ENCODE data around the gene LGALS12. TPM values are rescaled to one million over a fixed set of nuclear protein-coding genes. Genes with fewer than 3 reads are reported as not detected.
A peak's percentile ranks its signal among the peaks of the same experiment; 100 is the strongest.

Gene LGALS12
- total and polyA plus RNA-seq, 2 donors: 0.21 to 0.71 TPM

- H3K27ac ChIP-seq (ENCODE audit: low read depth in 1 of 2, low read length in 1 of 2): no peak overlapping the region
Observed at GRCh38 chr11:63558459-63559157, 52.7 kb downstream of the LGALS12 start.

GRCh38 chr11:63560506-63561180 lies 54.8 kb downstream of the LGALS12 start:
- no peaks in the 10 kb centered on the region for H3K9me3 ChIP-seq (ENCODE audit: control insufficient read depth in 2 of 2, insufficient read depth in 1 of 2, low read length in 1 of 2)
- peaks cover 16 to 19% of the 10 kb centered on the region in 2 donors for H3K4me1 ChIP-seq (ENCODE audit: control insufficient read depth in 2 of 2, insufficient read depth in 2 of 2, low read length in 2 of 2)
- no peaks in the 10 kb centered on the region for H3K36me3 ChIP-seq (ENCODE audit: control insufficient read depth in 2 of 2, insufficient read depth in 2 of 2, low read length in 1 of 2)
- H3K27ac ChIP-seq (ENCODE audit: low read depth in 1 of 2, low read length in 1 of 2): peak overlapping the region in 1 of 2 donors; percentile 53
- DNase-seq (ENCODE audit: low read depth in 6 of 9, low spot score in 9 of 9): peak in 1 of 9 donors; percentile 65
- no peak overlapping the region for H3K4me3 ChIP-seq (ENCODE audit: low read length in 2 of 2)
- no peaks in the 10 kb centered on the region for H3K27me3 ChIP-seq (ENCODE audit: control insufficient read depth in 2 of 2, insufficient read depth in 1 of 2, low read length in 1 of 2)
- 51% methylated on average over 7 of the region's 7 CpGs for WGBS

More at GRCh38 chr11:63558459-63559157, 52.7 kb downstream of the LGALS12 start:
- H3K4me3 ChIP-seq (ENCODE audit: low read length in 2 of 2): no peak overlapping the region
- 97% methylated on average over 7 of the region's 7 CpGs for whole genome bisulfite sequencing
- H3K9me3 ChIP-seq (ENCODE audit: control insufficient read depth in 2 of 2, insufficient read depth in 1 of 2, low read length in 1 of 2): no peaks in the 10 kb centered on the region
- H3K36me3 ChIP-seq (ENCODE audit: control insufficient read depth in 2 of 2, insufficient read depth in 2 of 2, low read length in 1 of 2): peaks cover 0 to 2% of the 10 kb centered on the region in 2 donors
- no peak for DNase-seq (ENCODE audit: low read depth in 6 of 9, low spot score in 9 of 9)
- H3K4me1 ChIP-seq (ENCODE audit: control insufficient read depth in 2 of 2, insufficient read depth in 2 of 2, low read length in 2 of 2): peaks cover 26 to 31% of the 10 kb centered on the region in 2 donors
- no peaks in the 10 kb centered on the region for H3K27me3 ChIP-seq (ENCODE audit: control insufficient read depth in 2 of 2, insufficient read depth in 1 of 2, low read length in 1 of 2)

GRCh38 chr11:63563201-63564055 lies 57.5 kb downstream of the LGALS12 start, which contains the start of gene PLAAT2:
Gene PLAAT2, minus strand, starts transcription at chr11:63563379. Its CDS starts 55 bp downstream, at chr11:63563324.
- WGBS: 97% methylated on average over 13 of the region's 13 CpGs
- Histone ChIP-seq H3K27ac (ENCODE audit: low read depth in 1 of 2, low read length in 1 of 2) (no peak within 1 kb of the TSS), H3K27me3 (ENCODE audit: control insufficient read depth in 2 of 2, insufficient read depth in 1 of 2, low read length in 1 of 2) (no peaks in the 10 kb centered on the region), H3K9me3 (ENCODE audit: control insufficient read depth in 2 of 2, insufficient read depth in 1 of 2, low read length in 1 of 2) (no peaks in the 10 kb centered on the region), H3K4me3 (ENCODE audit: low read length in 2 of 2) (no peak within 1 kb of the TSS), H3K4me1 (ENCODE audit: control insufficient read depth in 2 of 2, insufficient read depth in 2 of 2, low read length in 2 of 2) (peaks cover 13 to 16% of the 10 kb centered on the region in 2 donors), H3K36me3 (ENCODE audit: control insufficient read depth in 2 of 2, insufficient read depth in 2 of 2, low read length in 1 of 2) (no peaks in the 10 kb centered on the region)
- no peak for DNase-seq (ENCODE audit: low read depth in 6 of 9, low spot score in 9 of 9)

- no peaks in the 10 kb centered on the region for H3K9me3 ChIP-seq (ENCODE audit: control insufficient read depth in 2 of 2, insufficient read depth in 1 of 2, low read length in 1 of 2)
- H3K27me3 ChIP-seq (ENCODE audit: control insufficient read depth in 2 of 2, insufficient read depth in 1 of 2, low read length in 1 of 2): no peaks in the 10 kb centered on the region
- no peak overlapping the region for H3K27ac ChIP-seq (ENCODE audit: low read depth in 1 of 2, low read length in 1 of 2)
- peaks cover 13 to 16% of the 10 kb centered on the region in 2 donors for H3K4me1 ChIP-seq (ENCODE audit: control insufficient read depth in 2 of 2, insufficient read depth in 2 of 2, low read length in 2 of 2)
- no peak overlapping the region for H3K4me3 ChIP-seq (ENCODE audit: low read length in 2 of 2)
- no peak for DNase-seq (ENCODE audit: low read depth in 6 of 9, low spot score in 9 of 9)
- H3K36me3 ChIP-seq (ENCODE audit: control insufficient read depth in 2 of 2, insufficient read depth in 2 of 2, low read length in 1 of 2): no peaks in the 10 kb centered on the region
- WGBS: 79% methylated on average over 7 of the region's 7 CpGs
Observed at GRCh38 chr11:63564056-63564774, 58.3 kb downstream of the LGALS12 start.

GRCh38 chr11:63564784-63565350 lies 59.0 kb downstream of the LGALS12 start:
- no peaks in the 10 kb centered on the region for H3K36me3 ChIP-seq (ENCODE audit: control insufficient read depth in 2 of 2, insufficient read depth in 2 of 2, low read length in 1 of 2)
- no peak overlapping the region for H3K27ac ChIP-seq (ENCODE audit: low read depth in 1 of 2, low read length in 1 of 2)
- H3K9me3 ChIP-seq (ENCODE audit: control insufficient read depth in 2 of 2, insufficient read depth in 1 of 2, low read length in 1 of 2): no peaks in the 10 kb centered on the region
- no peaks in the 10 kb centered on the region for H3K27me3 ChIP-seq (ENCODE audit: control insufficient read depth in 2 of 2, insufficient read depth in 1 of 2, low read length in 1 of 2)
- DNase-seq (ENCODE audit: low read depth in 6 of 9, low spot score in 9 of 9): no peak
- no peak overlapping the region for H3K4me3 ChIP-seq (ENCODE audit: low read length in 2 of 2)
- WGBS: 75% methylated on average over 4 of the region's 4 CpGs
- H3K4me1 ChIP-seq (ENCODE audit: control insufficient read depth in 2 of 2, insufficient read depth in 2 of 2, low read length in 2 of 2): peaks cover 13 to 15% of the 10 kb centered on the region in 2 donors

Other genes starting within 250 kb of the LGALS12 start
- not detected for gene SLC22A9, start 136.3 kb upstream of the LGALS12 start, total RNA-seq
- gene SLC22A9, start 136.3 kb upstream of the LGALS12 start, polyA plus RNA-seq: 0.02 TPM
- 0.19 TPM for gene PLAAT5, start 14.9 kb upstream of the LGALS12 start, total RNA-seq
- gene PLAAT5, start 14.9 kb upstream of the LGALS12 start, polyA plus RNA-seq: 0.11 TPM
- 68.3 TPM for gene PLAAT4, start 30.7 kb downstream of the LGALS12 start, total RNA-seq
- 109 TPM for gene PLAAT4, start 30.7 kb downstream of the LGALS12 start, polyA plus RNA-seq
- gene PLAAT2, start 57.3 kb downstream of the LGALS12 start, total RNA-seq: 0.19 TPM
- 1.8 TPM for gene PLAAT2, start 57.3 kb downstream of the LGALS12 start, polyA plus RNA-seq
- 2.1 TPM for gene PLAAT3, start 108.3 kb downstream of the LGALS12 start, total RNA-seq
- 21.8 TPM for gene PLAAT3, start 108.3 kb downstream of the LGALS12 start, polyA plus RNA-seq
- gene ATL3, start 165.3 kb downstream of the LGALS12 start, total RNA-seq: 17.8 TPM
- gene ATL3, start 165.3 kb downstream of the LGALS12 start, polyA plus RNA-seq: 18.9 TPM
- 26.0 TPM for gene RTN3, start 175.4 kb downstream of the LGALS12 start, total RNA-seq
- 57.7 TPM for gene RTN3, start 175.4 kb downstream of the LGALS12 start, polyA plus RNA-seq